ENCODE results near the gene RBM15B. TPM values are rescaled to one million over a fixed set of nuclear protein-coding genes. Genes with fewer than 3 reads are reported as not detected.

Gene RBM15B
- polyA plus RNA-seq, 2 of the 4 experiments (the other 2 are of a cell fraction), result 7.9 to 17.0 TPM

GRCh38 chr3:51373658-51374421 lies 17.2 kb upstream of the RBM15B start:
- POLR2A ChIA-PET, result no interaction called here
- DNase-seq (ENCODE audit: low read depth in 1 of 2, low spot score in 1 of 2), result no peak

GRCh38 chr3:51374456-51374855 lies 16.6 kb upstream of the RBM15B start:
- ATAC-seq (no peak), FAIRE-seq (no peak), DNase-seq (ENCODE audit: low read depth in 1 of 2, low spot score in 1 of 2) (no peak)
- no peak overlapping the region for H3K4me2 ChIP-seq
- WGBS (ENCODE audit: missing lambda C conversion rate), result 86% methylated on average over 8 of the region's 11 CpGs
- CTCF ChIA-PET, result interaction anchor here (0.8 to 13.9 kb wide), 3 partner anchors 274 to 757 kb away, joined by 3 to 115 read pairs (median 4); partner anchors contain the start of gene MAPKAPK3
- no peak for TF ChIP-seq SREBF2 (IDR thresholded peaks at IDR 0.05)
- H3K27ac ChIP-seq, result no peak overlapping the region
- POLR2A ChIA-PET, result no interaction called here
- H3K4me3 ChIP-seq, result no peak overlapping the region
- H3K4me1 ChIP-seq, result no peaks in the 10 kb centered on the region
- H3K9me3 ChIP-seq, result no peaks in the 10 kb centered on the region

More at GRCh38 chr3:51373658-51374421, 17.2 kb upstream of the RBM15B start:
- FAIRE-seq, result no peak
- Histone ChIP-seq H3K9me3 (no peaks in the 10 kb centered on the region), H3K4me2 (no peak overlapping the region), H3K27ac (no peak overlapping the region), H3K4me1 (no peaks in the 10 kb centered on the region), H3K4me3 (no peak overlapping the region)
- no peak for ATAC-seq
- no peak for TF ChIP-seq NPAS2 (CRISPR knock-in tag; IDR thresholded peaks at IDR 0.05; ENCODE audit: borderline replicate concordance)
- TF ChIP-seq BHLHE40 (IDR thresholded peaks at IDR 0.05; ENCODE audit: low read depth, low read length), result no peak
- no peak for TF ChIP-seq CBX2 (IDR thresholded peaks at IDR 0.05; ENCODE audit: borderline replicate concordance, low read depth)
- no peak for TF ChIP-seq HES2 (IDR thresholded peaks at IDR 0.05)
- TF ChIP-seq POLR2A (IDR thresholded peaks at IDR 0.05; ENCODE audit: low read length), result no peak
- no peak for TF ChIP-seq TP53 (CRISPR knock-in tag; IDR thresholded peaks at IDR 0.05)
- TF ChIP-seq SREBF2 (IDR thresholded peaks at IDR 0.05), result no peak
- no peak for TF ChIP-seq HMGXB4 (CRISPR knock-in tag; IDR thresholded peaks at IDR 0.05; ENCODE audit: borderline replicate concordance)
- 63% methylated on average over 3 of the region's 5 CpGs for WGBS (ENCODE audit: missing lambda C conversion rate)
- CTCF ChIA-PET, result interaction anchor here (1.4 to 13.9 kb wide), 3 partner anchors 275 to 757 kb away, joined by 4 to 115 read pairs (median 56); partner anchors contain the start of gene MAPKAPK3

GRCh38 chr3:51375136-51375535 lies 15.9 kb upstream of the RBM15B start:
- ATAC-seq (no peak), DNase-seq (ENCODE audit: low read depth in 1 of 2, low spot score in 1 of 2) (no peak), FAIRE-seq (no peak)
- Histone ChIP-seq H3K4me3 (no peak overlapping the region), H3K4me1 (no peaks in the 10 kb centered on the region), H3K4me2 (no peak overlapping the region), H3K9me3 (no peaks in the 10 kb centered on the region), H3K27ac (no peak overlapping the region)
- ChIA-PET CTCF (interaction anchor here (0.8 to 13.9 kb wide), 4 partner anchors 274 to 758 kb away, joined by 3 to 115 read pairs (median 7); partner anchors contain the start of gene MAPKAPK3), POLR2A (no interaction called here)
- TF ChIP-seq MAX (IDR thresholded peaks at IDR 0.05), result no peak
- no peak for TF ChIP-seq RFX5 (IDR thresholded peaks at IDR 0.05)
- TF ChIP-seq GATA3 (IDR thresholded peaks at IDR 0.05; ENCODE audit: borderline replicate concordance), result no peak
- no peak for TF ChIP-seq FOSB (CRISPR knock-in tag; IDR thresholded peaks at IDR 0.05)
- TF ChIP-seq HDAC2 (IDR thresholded peaks at IDR 0.05), result no peak
- TF ChIP-seq TP53 (CRISPR knock-in tag; IDR thresholded peaks at IDR 0.05), result no peak
- TF ChIP-seq PBX3 (IDR thresholded peaks at IDR 0.05), result no peak
- TF ChIP-seq ZC3H11A (IDR thresholded peaks at IDR 0.05), result no peak

- POLR2A ChIA-PET, result no interaction called here
- no peak for ATAC-seq
- no peak for TF ChIP-seq REST (IDR thresholded peaks at IDR 0.05)
- no peak for TF ChIP-seq ESRRA (IDR thresholded peaks at IDR 0.05; ENCODE audit: borderline replicate concordance, low read length)
- TF ChIP-seq MAZ (IDR thresholded peaks at IDR 0.05; ENCODE audit: borderline replicate concordance, low read depth, low read length), result no peak
- TF ChIP-seq EP300 (IDR thresholded peaks at IDR 0.05), result no peak
- no peak for TF ChIP-seq PHF8 (IDR thresholded peaks at IDR 0.05; ENCODE audit: borderline replicate concordance, low read depth)
- TF ChIP-seq JUNB (IDR thresholded peaks at IDR 0.05), result no peak
- TF ChIP-seq HEYL (CRISPR knock-in tag; IDR thresholded peaks at IDR 0.05), result no peak
- no peak for TF ChIP-seq KDM5A (IDR thresholded peaks at IDR 0.05)
Observed at GRCh38 chr3:51375571-51375970, 15.5 kb upstream of the RBM15B start.

More at GRCh38 chr3:51375571-51375970, 15.5 kb upstream of the RBM15B start:
- 77% methylated on average over 8 of the region's 8 CpGs for WGBS (ENCODE audit: missing lambda C conversion rate)
- Histone ChIP-seq H3K4me1 (no peaks in the 10 kb centered on the region), H3K4me3 (no peak overlapping the region), H3K9me3 (no peaks in the 10 kb centered on the region), H3K4me2 (no peak overlapping the region), H3K27ac (no peak overlapping the region)
- DNase-seq (ENCODE audit: low read depth in 1 of 2, low spot score in 1 of 2), result no peak
- CTCF ChIA-PET, result interaction anchor here (2.1 to 13.9 kb wide), 4 partner anchors 14 to 759 kb away, joined by 6 to 115 read pairs (median 19); partner anchors contain the start of gene MAPKAPK3
- no peak for FAIRE-seq

Data from A549 (cell line).